ENCODE data around the gene TMEM208. TPM values are rescaled to one million over a fixed set of nuclear protein-coding genes. Genes with fewer than 3 reads are reported as not detected.

TMEM208 gene
- 30.4 and 45.8 TPM in 2 replicates for total RNA-seq

DNA sequence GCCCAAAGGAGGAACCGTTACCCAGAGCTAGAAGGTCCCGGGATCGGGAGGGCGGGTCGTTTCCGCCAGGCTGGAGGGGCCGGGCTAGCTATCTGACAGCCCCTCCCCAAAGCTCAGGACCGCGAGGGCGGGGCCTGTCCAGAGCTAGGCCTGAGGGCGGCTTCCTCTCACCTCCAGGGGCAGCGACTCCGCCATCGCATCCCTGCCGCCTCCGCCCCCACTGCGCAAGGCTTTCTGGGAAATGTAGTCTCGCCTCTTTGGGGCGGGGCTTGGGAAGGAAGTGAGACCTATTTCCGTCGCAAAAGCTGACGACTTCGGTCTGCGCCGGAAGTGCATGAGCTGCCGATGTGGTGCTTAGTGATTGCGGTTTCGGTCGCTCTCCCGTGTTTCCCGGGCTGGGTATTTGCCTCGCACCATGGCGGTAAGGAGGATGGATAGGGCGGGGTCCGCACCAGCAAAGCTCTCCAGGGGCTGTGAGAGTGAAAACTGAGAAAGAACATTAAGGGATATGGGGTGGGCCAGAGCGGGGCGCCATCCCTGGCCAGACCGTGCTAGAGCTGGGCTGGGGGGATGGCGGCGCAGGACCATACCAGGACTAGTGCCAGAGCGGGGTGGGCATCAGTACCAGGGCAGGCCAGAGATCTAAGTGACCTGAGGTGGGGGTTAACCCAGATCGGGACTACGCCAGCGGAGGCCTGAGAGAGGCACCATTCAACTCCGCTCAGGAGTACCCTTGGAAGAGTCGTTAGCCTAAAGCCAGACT lies at the start of gene TMEM208:
Gene TMEM208, plus strand, starts transcription at position 327 of the 763 bp plus-strand sequence. Its CDS starts 89 bp downstream, at position 416.

DNA sequence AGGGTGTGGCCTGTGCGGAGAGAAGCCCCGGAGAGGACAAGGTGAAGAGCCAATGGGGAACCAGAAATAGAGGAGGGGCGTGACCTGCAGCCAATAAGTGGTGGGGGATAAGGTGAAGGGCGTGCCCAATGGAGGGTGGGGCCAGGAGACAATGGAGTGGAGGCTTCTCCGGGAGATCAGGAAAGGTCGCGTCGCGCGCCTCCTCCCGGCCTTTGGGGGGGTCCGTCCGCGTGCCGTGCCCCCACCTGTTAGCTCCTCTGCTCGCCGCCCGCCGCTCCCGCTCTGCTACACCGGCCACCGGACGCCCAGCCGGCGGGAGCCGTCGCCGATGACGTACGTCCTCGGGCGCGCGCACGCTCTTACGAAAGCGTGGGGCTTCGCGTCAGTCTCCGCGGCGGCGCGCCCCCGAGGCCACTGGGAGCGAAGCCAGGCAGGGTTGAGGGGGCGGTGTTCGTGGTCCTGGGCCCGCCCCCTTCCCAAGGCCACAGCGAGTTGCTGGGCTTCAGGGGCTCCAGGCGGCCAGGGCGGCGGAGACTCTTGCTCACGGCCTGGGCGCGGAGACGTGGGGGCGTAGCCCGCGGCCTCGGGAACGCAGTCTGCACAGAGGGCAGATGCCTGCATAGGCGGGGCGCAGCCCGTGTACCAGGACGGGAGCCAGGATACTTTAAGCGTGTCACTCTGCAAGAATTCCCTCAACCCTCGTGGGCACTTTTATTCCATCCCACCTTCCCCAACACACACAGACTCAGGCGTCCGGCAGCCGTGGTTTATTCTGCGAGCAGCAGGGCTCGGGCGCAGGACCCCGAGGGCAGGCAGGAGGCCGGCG lies 43.1 kb upstream of the TMEM208 start, which contains the start of gene MATCAP1:
Gene MATCAP1, minus strand, starts transcription at position 337 of the 826 bp plus-strand sequence. CDS start 3,353 bp downstream, outside the sequence.

DNA sequence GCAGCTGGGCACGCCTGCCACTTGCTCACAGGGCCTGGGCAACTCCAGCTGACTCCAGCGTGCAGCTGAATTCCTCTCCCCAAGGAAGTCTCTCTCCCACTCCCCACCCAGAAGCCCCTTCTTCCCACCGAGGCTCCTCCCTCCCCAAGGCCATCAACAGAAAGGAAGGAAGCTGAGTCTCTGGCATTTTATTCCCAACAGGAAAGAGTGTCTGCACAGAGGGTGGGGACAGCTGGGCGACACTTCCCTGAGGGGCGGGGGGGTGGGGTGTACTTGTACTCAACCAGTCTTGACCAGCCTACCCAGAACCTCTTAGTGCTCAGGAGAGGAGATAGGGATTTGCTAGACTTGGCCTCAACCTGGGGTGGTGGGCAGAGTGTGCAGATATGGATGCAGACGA lies 36.9 kb upstream of the TMEM208 start, which contains the start of gene EXOC3L1:
Gene EXOC3L1, minus strand, starts transcription at position 96 of the 400 bp plus-strand sequence. CDS start 460 bp downstream, outside the sequence.

DNA sequence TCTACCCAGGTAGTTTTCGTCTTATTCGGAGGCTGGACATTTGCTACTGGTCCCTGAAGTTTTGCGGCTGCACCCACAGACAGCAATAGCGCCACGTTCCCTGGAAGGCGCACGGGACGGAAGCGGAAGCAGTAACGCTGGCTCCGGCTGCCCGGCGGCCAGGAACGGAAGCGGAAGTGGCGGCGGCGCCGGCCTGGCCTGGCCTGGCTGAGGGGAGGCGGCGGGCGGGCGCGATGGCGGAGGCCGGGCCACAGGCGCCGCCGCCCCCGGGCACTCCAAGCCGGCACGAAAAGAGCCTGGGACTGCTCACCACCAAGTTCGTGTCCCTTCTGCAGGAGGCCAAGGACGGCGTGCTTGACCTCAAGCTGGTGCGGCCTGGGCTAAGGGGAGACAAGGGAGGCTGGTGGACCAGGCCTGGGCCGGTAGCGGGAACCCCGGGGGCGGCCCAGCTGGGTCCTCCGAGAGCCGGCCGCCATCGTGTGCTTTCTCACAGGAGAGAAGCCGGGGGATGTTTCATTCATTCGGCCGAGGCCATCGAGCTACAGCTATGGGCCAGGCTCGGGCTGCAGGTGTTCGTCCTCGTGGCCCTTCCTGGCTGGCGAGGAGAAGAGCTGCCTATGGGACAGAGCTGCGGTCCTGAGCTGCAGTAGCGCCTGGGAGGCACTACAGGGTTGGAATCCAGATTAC lies 34.8 kb upstream of the TMEM208 start, which contains the start of gene E2F4:
Gene E2F4, plus strand, starts transcription at position 161 of the 687 bp plus-strand sequence. Its CDS starts 73 bp downstream, at position 234.

DNA sequence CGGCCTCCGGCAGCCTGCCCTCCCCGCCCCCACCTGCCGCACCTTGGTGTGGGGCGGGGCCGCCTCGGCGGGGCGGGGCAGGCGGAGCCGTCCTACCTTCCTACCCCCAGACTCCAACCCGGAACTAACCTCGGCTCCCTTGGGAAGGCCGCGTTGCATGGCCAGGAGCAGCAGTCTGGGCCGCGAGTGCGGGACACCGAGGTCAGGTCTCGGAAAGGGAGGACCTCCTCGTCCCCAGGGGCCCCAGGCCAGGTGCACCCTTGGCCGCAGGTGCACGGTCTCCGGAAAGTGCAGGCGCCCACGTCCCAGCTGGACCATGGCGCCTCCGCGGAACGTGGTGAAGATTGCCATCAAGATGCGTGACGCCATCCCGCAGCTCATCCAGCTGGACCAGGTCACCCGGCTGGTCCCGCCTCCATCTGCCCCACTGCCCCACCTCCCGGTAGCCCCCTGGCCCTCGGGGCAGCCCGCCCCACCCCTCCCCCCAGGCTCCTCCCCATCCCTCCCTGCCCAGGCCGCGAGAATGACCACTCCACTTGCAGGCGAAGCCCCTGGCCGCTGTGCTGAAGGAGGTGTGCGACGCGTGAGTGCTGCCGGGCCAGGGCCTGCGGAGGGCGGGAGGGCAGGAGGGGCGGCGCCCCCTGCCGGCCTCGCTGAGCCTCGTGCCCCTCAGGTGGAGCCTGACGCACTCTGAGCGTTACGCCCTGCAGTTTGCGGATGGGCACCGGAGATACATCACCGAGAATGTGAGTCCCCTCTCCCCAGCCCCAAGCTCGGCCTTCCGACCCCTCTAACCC lies 27.7 kb upstream of the TMEM208 start, which contains the start of gene ELMO3:
Gene ELMO3, plus strand, starts transcription at position 121 of the 797 bp plus-strand sequence. Its CDS starts 196 bp downstream, at position 317.

DNA sequence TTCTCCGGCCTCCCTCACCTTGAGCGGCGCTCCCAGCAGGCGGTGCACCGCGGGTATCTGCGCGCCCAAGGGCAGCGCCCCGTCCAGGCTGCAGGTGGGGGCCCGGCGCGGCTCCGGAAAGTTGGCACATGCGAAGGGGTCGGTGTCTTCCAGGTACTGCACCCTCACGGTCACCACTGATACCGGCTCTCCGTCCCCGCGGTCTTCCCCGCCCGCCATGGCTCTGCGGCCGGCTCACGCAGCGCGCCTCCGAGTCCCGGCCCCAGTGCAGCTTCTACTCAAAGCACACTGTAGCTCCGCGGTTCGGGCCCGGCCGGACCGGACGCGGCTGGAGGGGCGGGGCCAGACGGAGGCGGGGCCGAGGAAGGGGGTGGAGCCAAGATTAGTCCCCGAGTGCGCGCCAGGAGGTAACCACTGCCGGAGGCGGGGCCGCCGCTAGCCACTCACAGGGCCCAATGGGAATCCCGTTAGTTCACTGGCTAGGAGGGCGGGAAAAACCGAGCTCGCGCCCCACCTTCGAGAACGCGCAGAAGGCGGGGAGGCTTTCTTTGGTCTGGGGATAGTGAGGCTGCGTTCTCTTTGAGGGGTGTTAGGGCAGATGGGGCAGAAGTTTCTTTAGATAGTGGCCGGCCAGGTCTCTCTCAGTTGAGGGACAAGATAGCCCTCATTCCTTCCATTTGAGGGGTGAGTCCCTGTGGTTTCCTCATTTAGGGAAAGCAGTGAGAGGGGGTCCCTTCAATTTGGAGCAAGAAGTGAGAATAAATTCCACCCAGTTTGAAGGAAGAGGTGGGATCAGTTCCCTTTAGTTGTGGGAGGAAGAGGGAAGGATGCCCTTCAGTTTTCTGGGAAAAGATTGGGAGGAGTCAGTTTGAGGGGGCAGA lies 20.5 kb downstream of the TMEM208 start, which contains the start of gene FHOD1:
Gene FHOD1, minus strand, starts transcription at position 290 of the 881 bp plus-strand sequence. Its CDS starts 71 bp downstream, at position 219.

DNA sequence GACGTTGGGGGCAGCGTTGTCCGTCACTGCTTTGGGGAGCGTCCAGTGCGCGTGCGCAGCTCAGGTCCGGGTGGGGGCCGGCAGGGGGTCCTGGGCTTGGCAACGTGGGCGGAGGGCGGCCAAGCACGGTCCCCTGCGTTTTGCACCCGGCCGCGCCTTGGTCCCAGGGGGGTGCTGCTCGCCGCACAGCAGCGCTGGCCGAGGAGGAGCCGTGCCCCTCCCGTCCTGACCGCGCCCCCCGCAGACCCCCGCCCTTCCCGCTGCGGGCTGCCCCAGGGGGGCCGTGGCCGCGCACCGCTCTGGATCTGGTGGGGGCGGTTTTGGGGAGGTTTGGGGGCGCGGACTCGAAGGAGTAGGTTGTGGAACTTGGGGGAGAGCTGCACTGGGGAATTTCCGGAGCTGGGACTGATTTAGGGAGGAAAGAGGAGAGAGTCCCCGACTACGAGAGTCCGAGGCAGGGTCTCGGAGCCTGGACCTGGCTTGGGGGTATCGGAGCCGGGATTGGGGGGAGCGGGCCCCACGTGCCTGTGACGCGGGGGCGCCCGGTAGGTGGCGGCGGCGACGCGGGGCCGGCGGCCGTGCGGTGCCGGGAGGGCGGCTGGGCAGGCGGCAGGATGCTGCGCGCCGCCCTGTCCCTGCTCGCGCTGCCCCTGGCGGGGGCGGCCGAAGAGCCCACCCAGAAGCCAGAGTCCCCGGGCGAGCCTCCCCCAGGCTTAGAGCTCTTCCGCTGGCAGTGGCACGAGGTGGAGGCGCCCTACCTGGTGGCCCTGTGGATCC lies 21.7 kb downstream of the TMEM208 start, which contains the start of gene SLC9A5:
Gene SLC9A5, plus strand, starts transcription at position 579 of the 777 bp plus-strand sequence. Its CDS starts 36 bp downstream, at position 615.

Other genes with a start within 250 kb of the TMEM208 start
- 1.3 and 2.2 TPM in 2 replicates for gene CES4A, start 238.5 kb upstream of the TMEM208 start, total RNA-seq
- 95.7 and 123 TPM in 2 replicates for gene CBFB, start 198.0 kb upstream of the TMEM208 start, total RNA-seq
- gene PHAF1, start 117.2 kb upstream of the TMEM208 start, total RNA-seq: 12.1 and 12.5 TPM in 2 replicates
- 8.9 and 15.8 TPM in 2 replicates for gene B3GNT9, start 76.1 kb upstream of the TMEM208 start, total RNA-seq
- 35.4 and 48.2 TPM in 2 replicates for gene TRADD, start 67.2 kb upstream of the TMEM208 start, total RNA-seq
- gene FBXL8, start 67.2 kb upstream of the TMEM208 start, total RNA-seq: 8.0 and 8.3 TPM in 2 replicates
- gene HSF4, start 62.4 kb upstream of the TMEM208 start, total RNA-seq: 3.1 and 6.2 TPM in 2 replicates
- 30.1 and 32.4 TPM in 2 replicates for gene NOL3, start 56.6 kb upstream of the TMEM208 start, total RNA-seq
- gene MATCAP1, start 43.2 kb upstream of the TMEM208 start, total RNA-seq: 3.6 and 3.8 TPM in 2 replicates
- gene EXOC3L1, start 37.0 kb upstream of the TMEM208 start, total RNA-seq: not detected in 2 replicates
- 51.2 and 72.3 TPM in 2 replicates for gene E2F4, start 35.0 kb upstream of the TMEM208 start, total RNA-seq
- 43.7 and 49.2 TPM in 2 replicates for gene ELMO3, start 28.0 kb upstream of the TMEM208 start, total RNA-seq
- 4.0 and 4.3 TPM in 2 replicates for gene FHOD1, start 20.4 kb downstream of the TMEM208 start, total RNA-seq
- gene SLC9A5, start 21.8 kb downstream of the TMEM208 start, total RNA-seq: 0.21 and 0.72 TPM in 2 replicates
- 16.1 and 21.1 TPM in 2 replicates for gene PLEKHG4, start 52.4 kb downstream of the TMEM208 start, total RNA-seq
- not detected in 2 replicates for gene KCTD19, start 99.6 kb downstream of the TMEM208 start, total RNA-seq
- not detected in 2 replicates for gene LRRC36, start 99.7 kb downstream of the TMEM208 start, total RNA-seq
- gene TPPP3, start 166.4 kb downstream of the TMEM208 start, total RNA-seq: 0.24 and 0.43 TPM in 2 replicates
- gene ZDHHC1, start 189.3 kb downstream of the TMEM208 start, total RNA-seq: 3.4 and 3.6 TPM in 2 replicates
- 1.9 and 3.8 TPM in 2 replicates for gene HSD11B2, start 204.0 kb downstream of the TMEM208 start, total RNA-seq

All from tracheal epithelial cell (primary cell).